ENCODE measurements around the gene ZMYM2. TPM values are rescaled to one million over a fixed set of nuclear protein-coding genes. Genes with fewer than 3 reads are reported as not detected.

ZMYM2 gene
- total RNA-seq, result 77.4 and 79.9 TPM in 2 replicates

DNA sequence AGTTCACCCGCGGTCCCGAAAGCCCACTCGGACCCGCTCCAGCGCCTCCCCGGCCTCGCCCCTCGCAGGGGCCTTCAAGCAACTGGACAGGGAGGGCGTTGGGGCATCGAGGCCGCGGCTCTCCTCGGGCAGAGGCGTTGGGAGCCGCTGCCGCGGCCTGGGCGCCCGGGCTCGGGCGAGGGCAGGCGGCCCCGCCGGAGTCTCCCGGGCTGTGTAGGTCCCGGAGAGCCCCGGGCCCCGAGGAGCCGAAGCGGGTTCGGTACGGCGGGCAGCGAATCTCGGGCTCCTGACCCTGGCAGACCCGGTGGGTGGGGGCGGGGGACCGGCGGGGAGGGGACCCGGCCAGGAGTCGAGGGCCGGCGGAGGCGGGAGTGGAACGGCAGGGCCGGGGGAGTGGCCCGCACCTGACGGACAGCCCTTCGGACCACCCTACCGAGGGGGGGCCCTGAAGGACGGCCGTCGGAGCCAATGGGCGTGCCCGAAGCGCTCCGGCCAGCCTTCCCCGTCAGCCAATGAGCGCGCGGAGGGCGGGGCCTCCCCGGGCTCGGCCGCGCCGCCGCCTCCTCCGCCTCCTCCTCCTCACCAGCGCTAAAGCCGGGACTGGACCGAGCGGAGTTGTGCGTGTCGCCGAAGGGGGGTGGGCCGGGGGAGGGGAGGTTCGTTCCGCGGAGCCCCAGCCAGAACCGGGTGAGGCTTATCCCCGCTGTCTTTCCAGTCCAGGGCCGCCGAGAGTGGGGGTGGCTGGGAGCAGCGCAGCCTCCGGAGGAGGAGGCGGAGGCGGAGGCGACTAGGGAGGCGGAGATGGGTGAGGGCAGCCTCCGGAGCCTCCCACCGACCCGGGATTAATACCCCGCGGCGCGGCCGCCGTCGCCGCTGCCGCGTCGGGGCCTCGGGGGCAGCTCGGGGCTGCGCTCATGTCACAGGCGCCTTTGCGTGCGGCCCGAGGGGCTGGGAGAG lies at the start of gene ZMYM2:
Gene ZMYM2, plus strand, starts transcription at position 573 of the 957 bp plus-strand sequence. CDS start 34,346 bp downstream, outside the sequence.

Other genes starting within 250 kb of the ZMYM2 start
- gene PSPC1, start 175.8 kb upstream of the ZMYM2 start, total RNA-seq, result 82.0 and 96.9 TPM in 2 replicates
- 15.7 and 16.6 TPM in 2 replicates for gene ZMYM5, start 95.1 kb upstream of the ZMYM2 start, total RNA-seq
- not detected in 2 replicates for gene GJA3, start 202.3 kb downstream of the ZMYM2 start, total RNA-seq
- not detected in 2 replicates for gene GJB2, start 234.2 kb downstream of the ZMYM2 start, total RNA-seq

All from thoracic aorta endothelial cell (primary cell).